Endothelial cell of umbilical vein (primary cell): ENCODE data around the gene SPACA7. TPM values are rescaled to one million over a fixed set of nuclear protein-coding genes. Genes with fewer than 3 reads are reported as not detected.

ENCODE experiments used
- BruUV-seq: library from RNA; stranded (reverse); fragments of 400-500 nt; replicated peaks from 2 replicates; lab custom pipeline; 2021; lab: Mats Ljungman, UMichigan
- CTCF ChIA-PET: fragments of 300-600, 350-600 bp; sonication (Branson Sonifier 250); formaldehyde crosslinking; loops from one replicate; lab custom pipeline; 2021; ENCODE audit warnings: antibody characterized with exemption, inconsistent platforms; lab: Charles Lee
- POLR2A ChIA-PET: fragments of 300-600, 350-600 bp; sonication (Branson Sonifier 250); formaldehyde crosslinking; loops from one replicate; lab custom pipeline; 2021; ENCODE audit warnings: antibody characterized with exemption, inconsistent platforms; lab: Charles Lee
- DNase-seq: peaks from one replicate; pipeline ENCODE4 v3.0.0-alpha.2; 2011; ENCODE audit warnings: low read depth, low spot score
- FAIRE-seq: peaks from 2 replicates; lab custom pipeline; 2011; peaks lifted over from hg19 to GRCh38; lab: Jason Lieb, UNC
- H2AFZ ChIP-seq: 2 replicates; pipeline ENCODE4 v1.6.0; 2012; ENCODE audit warnings: low read depth, low read length, control low read depth, inconsistent platforms
- H3K27ac ChIP-seq: 2 replicates; pipeline ENCODE4 v1.5.1; 2011; ENCODE audit warnings: low read depth, mild to moderate bottlenecking, control low read depth, low read length, moderate library complexity; ENCODE audit not compliant: insufficient read depth
- H3K27me3 ChIP-seq, 2 experiments: 2 replicates each; pipeline versions ENCODE4 v1.6.0 to v1.6.1; 2011; ENCODE audit warnings: low read length in 2 of 2, mixed read lengths in 1 of 2; ENCODE audit not compliant: control insufficient read depth in 2 of 2, insufficient read depth in 2 of 2
- H3K36me3 ChIP-seq, 2 experiments: 2 replicates in 1 of 2; 3 replicates in 1 of 2; pipeline ENCODE4 v1.5.1; 2011; ENCODE audit warnings: low read length in 2 of 2, mild to moderate bottlenecking in 1 of 2, moderate library complexity in 1 of 2; ENCODE audit not compliant: control insufficient read depth in 2 of 2, insufficient read depth in 2 of 2; ENCODE audit errors: extremely low read depth in 1 of 2
- H3K4me1 ChIP-seq: 3 replicates; pipeline ENCODE4 v1.5.1; 2011; ENCODE audit warnings: mild to moderate bottlenecking, low read length; ENCODE audit not compliant: control insufficient read depth, insufficient read depth; ENCODE audit errors: extremely low read depth
- H3K4me2 ChIP-seq: 2 replicates; pipeline ENCODE4 v1.6.1; 2011; ENCODE audit warnings: low read length, control low read depth, mixed read lengths; ENCODE audit not compliant: insufficient read depth
- H3K4me3 ChIP-seq, 3 experiments: fragments of 200-600 bp in 1 of 3; sonication (generic), shearing (Covaris generic) in 1 of 3; replicated peaks in 1 of 3; 2 replicates each; pipeline ENCODE4 v1.5.1; 2011 to 2016; ENCODE audit warnings: control low read depth in 3 of 3, low read length in 3 of 3, mild to moderate bottlenecking in 2 of 3, inconsistent platforms in 1 of 3, low read depth in 1 of 3, moderate library complexity in 1 of 3; ENCODE audit not compliant: insufficient read depth in 1 of 3
- H3K79me2 ChIP-seq: 2 replicates; pipeline ENCODE4 v1.6.0; 2012; ENCODE audit warnings: low read length, inconsistent platforms; ENCODE audit not compliant: control insufficient read depth, insufficient read depth
- H3K9ac ChIP-seq: replicated peaks from 2 replicates; pipeline ENCODE3; 2011; ENCODE audit warnings: low read length, control low read depth; ENCODE audit not compliant: insufficient read depth; ENCODE audit errors: extremely low read depth
- H3K9me1 ChIP-seq: replicated peaks from 3 replicates; pipeline ENCODE4 v1.6.0; 2011; ENCODE audit warnings: mild to moderate bottlenecking, low read length; ENCODE audit not compliant: control insufficient read depth, insufficient read depth; ENCODE audit errors: extremely low read depth
- H3K9me3 ChIP-seq: replicated peaks from 2 replicates; pipeline ENCODE4 v1.5.1; 2012; ENCODE audit warnings: low read length, inconsistent platforms; ENCODE audit not compliant: control insufficient read depth, insufficient read depth
- H4K20me1 ChIP-seq: replicated peaks from 2 replicates; pipeline ENCODE3; 2011; ENCODE audit warnings: mild to moderate bottlenecking, low read length; ENCODE audit not compliant: control insufficient read depth, insufficient read depth; ENCODE audit errors: extremely low read depth
- CTCF ChIP-seq, 2 donors: IDR thresholded peaks; 1 replicate in 1 of 2; 2 replicates in 1 of 2; pipeline ENCODE4 v1.5.1; 2011; ENCODE audit warnings: low read length in 2 of 2, mild to moderate bottlenecking in 2 of 2, moderate library complexity in 2 of 2, control low read depth in 1 of 2, inconsistent platforms in 1 of 2, low read depth in 1 of 2; ENCODE audit not compliant: insufficient read depth in 1 of 2; ENCODE audit errors: extremely low read depth in 1 of 2
- EZH2 ChIP-seq: IDR thresholded peaks from 2 replicates; pipeline ENCODE4 v1.6.1; 2012; ENCODE audit warnings: borderline replicate concordance, low read depth, mild to moderate bottlenecking, moderate library complexity, low read length, inconsistent platforms; ENCODE audit not compliant: severe bottlenecking
- FOS ChIP-seq: IDR thresholded peaks from 2 replicates; pipeline ENCODE4 v1.6.1; 2011; ENCODE audit warnings: mild to moderate bottlenecking, low read length, moderate library complexity, borderline replicate concordance; ENCODE audit not compliant: insufficient read depth
- GATA2 ChIP-seq: IDR thresholded peaks from 2 replicates; pipeline ENCODE4 v1.7.0; 2011; ENCODE audit warnings: low read depth, mild to moderate bottlenecking, moderate library complexity, mixed read lengths, low read length; ENCODE audit not compliant: insufficient read length, insufficient read depth
- JUN ChIP-seq: IDR thresholded peaks from 2 replicates; pipeline ENCODE4 v1.6.1; 2011; ENCODE audit warnings: borderline replicate concordance, low read depth; ENCODE audit not compliant: insufficient read length, insufficient read depth
- MAX ChIP-seq: IDR thresholded peaks from 2 replicates; pipeline ENCODE4 v1.6.1; 2011; ENCODE audit not compliant: insufficient read depth, insufficient read length
- MYC ChIP-seq: IDR thresholded peaks from one replicate; pipeline ENCODE4 v1.6.1; 2011; ENCODE audit warnings: mild to moderate bottlenecking, low read depth, low read length
- POLR2A ChIP-seq: IDR thresholded peaks from 2 replicates; pipeline ENCODE4 v1.6.1; 2012; ENCODE audit warnings: low read depth, mild to moderate bottlenecking, control low read depth, low read length
- POLR2AphosphoS5 ChIP-seq: IDR thresholded peaks from 2 replicates; pipeline ENCODE4 v1.6.1; 2012; ENCODE audit warnings: low read depth, mild to moderate bottlenecking, control low read depth, low read length, moderate library complexity; ENCODE audit not compliant: insufficient read depth
- dilution Hi-C: fragments of 300-500 bp; cut with MboI; formaldehyde crosslinking; loops from one replicate; pipeline ENCODE4 v1.15.0; 2019; ENCODE audit warnings: low sequenced_read_pairs; ENCODE audit not compliant: extremely low pct_ligation_motif_present
- intact Hi-C: fragments of 100-400 bp; cut with micrococcal nuclease; formaldehyde crosslinking; loops from one replicate; pipeline ENCODE4 v1.10.0; 2022
- polyA plus RNA-seq, 4 experiments: library from polyadenylated mRNA; depleted of rRNA in 3 of 4; stranded (reverse) in 3 of 4; unstranded in 1 of 4; fragments of >200 nt; gene quantifications; 2 replicates each; pipeline versions ENCODE4 v1.2.1 to v1.2.3, GENCODE V29; 2011 to 2012; ENCODE audit warnings: missing spikeins in 1 of 4
- total RNA-seq: library from RNA; stranded (reverse); gene quantifications from 2 replicates; pipeline ENCODE4 v1.2.3, GENCODE V29; 2021

SPACA7 gene
- total and polyA plus RNA-seq, 2 donors (not counting 3 experiments of a cell fraction or from before 2014, with no cell fraction given), result not detected

- no peaks in the 10 kb centered on the region for H3K9me1 ChIP-seq
- DNase-seq (no peak), FAIRE-seq (no peak)
- no peaks in the 10 kb centered on the region for H3K27me3 ChIP-seq
- no TSS peak for BruUV-seq
- intact Hi-C loops (no loop called here), dilution Hi-C loops (no loop called here)
- no peaks in the 10 kb centered on the region for H3K79me2 ChIP-seq
- CTCF ChIA-PET, result no interaction called here
- no peak overlapping the region for H3K9ac ChIP-seq
- TF ChIP-seq GATA2, result no peak
- no peaks in the 10 kb centered on the region for H3K4me1 ChIP-seq
- H3K36me3 ChIP-seq, result no peaks in the 10 kb centered on the region
- H3K27ac ChIP-seq, result no peak overlapping the region
- no peak overlapping the region for H3K4me2 ChIP-seq
- H4K20me1 ChIP-seq, result no peaks in the 10 kb centered on the region
- no peak overlapping the region for H3K4me3 ChIP-seq
- POLR2A ChIA-PET, result no interaction called here
- no peak overlapping the region for H2AFZ ChIP-seq
- H3K9me3 ChIP-seq, result no peaks in the 10 kb centered on the region
Observed at GRCh38 chr13:112346899-112347229, 29.3 kb upstream of the SPACA7 start.

- POLR2A ChIA-PET, result no interaction called here
- no peaks in the 10 kb centered on the region for H3K9me1 ChIP-seq
- dilution Hi-C loops, result no loop called here
- TF ChIP-seq MAX (no peak), MYC (no peak), FOS (no peak), GATA2 (no peak), POLR2A (no peak), JUN (no peak), CTCF (IDR thresholded peaks at IDR 0.05; ENCODE audit: extremely low read depth in 1 of 2, insufficient read depth in 1 of 2, low read depth in 1 of 2, low read length in 2 of 2) (no peak), POLR2AphosphoS5 (no peak), EZH2 (no peak)
- no peaks in the 10 kb centered on the region for H3K4me1 ChIP-seq
- H3K36me3 ChIP-seq, result no peaks in the 10 kb centered on the region
- H4K20me1 ChIP-seq, result no peaks in the 10 kb centered on the region
- H2AFZ ChIP-seq, result no peak overlapping the region
- intact Hi-C loops, result no loop called here
- no peak overlapping the region for H3K9ac ChIP-seq
- no peak overlapping the region for H3K4me3 ChIP-seq
- H3K79me2 ChIP-seq, result no peaks in the 10 kb centered on the region
- CTCF ChIA-PET, result no interaction called here
- H3K27me3 ChIP-seq, result no peaks in the 10 kb centered on the region
- no peaks in the 10 kb centered on the region for H3K9me3 ChIP-seq
- no peak overlapping the region for H3K4me2 ChIP-seq
- no peak for DNase-seq
- no TSS peak for BruUV-seq
- FAIRE-seq, result no peak
- H3K27ac ChIP-seq, result no peak overlapping the region
Observed at GRCh38 chr13:112347986-112348385, 28.2 kb upstream of the SPACA7 start.
